A172 (cell line): ENCODE results near the gene DCX. TPM values are rescaled to one million over a fixed set of nuclear protein-coding genes. Genes with fewer than 3 reads are reported as not detected.
"Not testable (repeated sequence)": the region's sequence is repeated elsewhere in the genome, so short reads cannot be mapped to it uniquely, and the experiment has no call there.

Source experiments
- DNase-seq: peaks from one replicate; pipeline ENCODE4 v3.0.0-alpha.2; 2015; ENCODE audit warnings: low spot score
- total RNA-seq: library from RNA; depleted of rRNA; stranded (reverse); fragments of >200 nt; shearing (Covaris generic); gene quantifications from 2 replicates; pipeline ENCODE4 v1.2.3, GENCODE V29; 2014

Gene DCX
- total RNA-seq, 1 experiment from 2014 or later, result not detected

- no peak for DNase-seq
These were observed 39.9 kb downstream of the DCX start for GRCh38 chrX:111372086-111372485.

- no peak for DNase-seq
These were observed 46.1 kb downstream of the DCX start for GRCh38 chrX:111365770-111366325.

- no peak for DNase-seq
These were observed 48.3 kb downstream of the DCX start for GRCh38 chrX:111363741-111364140.

- no peak for DNase-seq
These were observed 50.2 kb downstream of the DCX start for GRCh38 chrX:111361751-111362150.

GRCh38 chrX:111360839-111361238 lies 51.2 kb downstream of the DCX start:
- DNase-seq, result no peak

GRCh38 chrX:111355523-111356115 lies 56.4 kb downstream of the DCX start:
- no peak for DNase-seq

GRCh38 chrX:111354496-111354895 lies 57.5 kb downstream of the DCX start:
- DNase-seq, result no peak

- DNase-seq, result no peak
These were observed 58.2 kb downstream of the DCX start for GRCh38 chrX:111353793-111354192.

- DNase-seq, result no peak
These were observed 59.6 kb downstream of the DCX start for GRCh38 chrX:111352424-111352823.

- DNase-seq, result no peak
These were observed 62.1 kb downstream of the DCX start for GRCh38 chrX:111349934-111350333.

- DNase-seq, result no peak
These were observed 62.9 kb downstream of the DCX start for GRCh38 chrX:111349101-111349500.

- DNase-seq, result no peak
These were observed 63.6 kb downstream of the DCX start for GRCh38 chrX:111348429-111348828.

GRCh38 chrX:111346150-111346549 lies 65.8 kb downstream of the DCX start:
- not testable (repeated sequence) for DNase-seq

- DNase-seq, result no peak
These were observed 71.9 kb downstream of the DCX start for GRCh38 chrX:111340054-111340453.

GRCh38 chrX:111339212-111339611 lies 72.8 kb downstream of the DCX start:
- DNase-seq, result no peak

GRCh38 chrX:111338095-111338698 lies 73.8 kb downstream of the DCX start:
- DNase-seq, result no peak

GRCh38 chrX:111337067-111337637 lies 74.8 kb downstream of the DCX start:
- DNase-seq, result no peak

GRCh38 chrX:111336141-111336540 lies 75.9 kb downstream of the DCX start:
- DNase-seq, result no peak

GRCh38 chrX:111329370-111329769 lies 82.6 kb downstream of the DCX start:
- no peak for DNase-seq

GRCh38 chrX:111328858-111329257 lies 83.1 kb downstream of the DCX start:
- DNase-seq, result no peak

- no peak for DNase-seq
These were observed 89.6 kb downstream of the DCX start for GRCh38 chrX:111322231-111322855.

- DNase-seq, result no peak
These were observed 92.5 kb downstream of the DCX start for GRCh38 chrX:111319451-111319850.

GRCh38 chrX:111318901-111319300 lies 93.1 kb downstream of the DCX start:
- DNase-seq, result no peak
